ENCODE results near the gene PRKCH. TPM values are rescaled to one million over a fixed set of nuclear protein-coding genes. Genes with fewer than 3 reads are reported as not detected.

PRKCH gene
- total RNA-seq, 1 experiment from 2014 or later = 6.8 TPM

DNA sequence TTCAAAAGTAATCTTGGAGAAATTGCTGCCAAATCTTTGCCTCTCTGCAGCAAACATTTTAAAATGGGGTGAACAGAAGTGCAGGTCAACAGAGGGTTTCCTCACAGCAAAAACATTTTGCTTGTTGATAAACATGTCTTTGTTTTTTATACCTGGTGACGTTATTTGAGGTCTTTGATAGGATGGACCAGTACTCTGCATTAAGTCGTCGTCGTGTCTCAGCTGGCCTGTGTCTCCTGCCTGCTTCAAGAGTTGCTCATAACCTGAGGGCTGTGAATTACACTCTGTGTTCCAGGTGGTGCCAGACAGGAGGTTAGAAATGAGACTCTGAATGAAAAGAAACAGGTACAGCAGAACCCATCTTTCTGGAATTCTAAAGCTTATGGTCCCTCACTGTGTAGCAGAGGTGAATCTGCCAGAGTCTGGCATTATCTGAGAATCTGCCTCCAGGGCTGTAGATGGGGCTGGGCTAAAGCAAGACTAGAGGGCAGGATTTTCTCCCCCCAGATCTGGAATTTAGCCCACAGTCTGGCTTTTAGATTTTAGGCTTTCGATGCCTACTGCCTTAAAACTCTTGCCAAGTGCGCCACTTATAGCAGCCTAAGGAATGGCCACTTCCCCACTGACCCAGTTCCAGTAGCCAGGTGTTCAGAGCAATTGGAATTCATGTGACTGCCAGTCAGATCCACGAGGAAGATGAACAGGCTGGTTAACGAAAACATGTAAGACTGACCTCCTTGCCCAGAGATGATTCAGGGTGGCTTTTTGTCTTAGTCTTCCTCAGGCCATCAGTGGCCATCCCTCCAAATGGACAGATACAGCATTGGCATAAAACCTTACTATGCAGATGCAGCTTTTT lies 161.2 kb downstream of the PRKCH start:
- DNase-seq = no peak
- Histone ChIP-seq H3K9me3 (replicated peaks) (no peaks in the 10 kb centered on the region), H3K36me3 (no peaks in the 10 kb centered on the region), H3K4me1 (no peaks in the 10 kb centered on the region), H3K27ac (no peak overlapping the region), H3K27me3 (no peaks in the 10 kb centered on the region), H3K4me3 (no peak overlapping the region)

DNA sequence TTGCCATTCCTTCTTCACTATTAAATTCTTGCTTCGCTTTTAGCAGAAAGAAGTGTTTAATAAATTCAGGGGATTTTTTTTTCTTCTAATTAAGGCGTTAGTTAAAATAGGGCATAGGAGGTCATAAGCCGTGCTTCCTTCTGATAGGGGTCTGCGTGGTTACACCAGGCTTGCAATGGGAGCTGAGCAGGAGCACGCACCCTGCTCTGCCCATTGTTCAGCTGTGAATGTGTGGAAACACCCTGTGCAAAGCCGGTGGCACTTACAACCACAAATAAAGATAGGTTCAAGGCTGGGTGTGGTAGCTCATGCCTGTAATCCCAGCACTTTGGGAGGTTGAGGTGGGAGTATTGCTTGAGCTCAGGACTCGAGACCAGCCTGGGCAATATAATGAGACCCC lies 162.1 kb downstream of the PRKCH start:
- H3K27ac ChIP-seq = no peak overlapping the region
- H3K9me3 ChIP-seq (replicated peaks) = no peaks in the 10 kb centered on the region

DNA sequence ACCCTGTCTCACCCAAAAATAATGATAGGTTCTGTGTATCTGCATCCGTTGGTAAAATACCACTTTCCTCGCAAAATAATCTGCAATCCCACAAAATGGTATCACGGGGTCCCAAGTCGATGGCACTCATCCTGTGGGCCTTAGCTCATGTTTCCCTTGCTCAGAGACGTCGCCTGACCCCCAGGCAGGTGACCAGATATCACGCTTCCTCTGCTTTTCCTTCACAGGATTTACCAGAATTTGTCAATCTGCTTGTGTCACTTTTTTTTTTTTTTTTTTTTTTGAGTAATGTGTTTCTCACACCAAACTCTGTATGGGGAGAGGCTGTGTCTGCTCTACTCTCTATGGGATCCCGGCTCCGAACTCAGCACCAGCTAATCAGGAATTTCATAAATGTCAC lies 162.7 kb downstream of the PRKCH start:
- H3K4me3 ChIP-seq = no peak overlapping the region
- H3K4me1 ChIP-seq = no peaks in the 10 kb centered on the region
- DNase-seq = no peak

More for the DNA sequence above, 162.1 kb downstream of the PRKCH start:
- Histone ChIP-seq H3K4me1 (no peaks in the 10 kb centered on the region), H3K27me3 (no peaks in the 10 kb centered on the region), H3K36me3 (no peaks in the 10 kb centered on the region), H3K4me3 (no peak overlapping the region)
- DNase-seq = no peak

DNA sequence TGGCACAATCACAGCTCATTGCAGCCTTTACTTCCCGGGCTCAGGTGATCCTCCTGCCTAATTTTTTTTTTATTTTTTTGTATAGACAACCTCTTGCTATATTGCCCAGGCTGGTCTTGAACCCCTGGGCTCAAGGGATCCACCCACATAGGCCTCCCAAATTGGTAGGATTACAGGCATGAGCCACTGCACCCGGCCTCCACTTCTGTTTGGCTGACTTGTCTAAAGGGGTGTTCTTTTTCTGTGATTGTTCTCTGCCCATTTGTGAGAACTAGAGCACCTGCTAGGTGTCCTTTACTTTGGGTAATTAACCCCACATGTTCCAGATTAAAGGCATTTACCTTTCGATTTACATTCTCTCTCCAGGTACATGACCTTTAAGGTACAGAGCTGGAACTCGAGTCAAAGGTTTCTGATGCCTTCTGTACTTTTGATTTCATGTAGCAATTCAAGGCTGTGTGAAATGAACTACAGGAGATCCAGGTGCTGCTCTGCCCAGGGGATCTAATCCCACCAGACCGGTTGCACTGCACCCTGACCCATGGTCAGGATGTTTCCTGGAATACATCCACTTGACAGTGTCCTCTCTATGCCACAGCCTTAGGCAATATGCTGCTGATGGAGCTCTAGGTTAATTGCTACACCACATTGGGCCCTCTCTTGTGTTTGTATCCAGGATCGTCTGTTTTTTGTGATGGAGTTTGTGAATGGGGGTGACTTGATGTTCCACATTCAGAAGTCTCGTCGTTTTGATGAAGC lies 163.6 kb downstream of the PRKCH start:
- H3K9me3 ChIP-seq (replicated peaks) = no peaks in the 10 kb centered on the region
- H3K27ac ChIP-seq = no peak overlapping the region
- H3K27me3 ChIP-seq = no peaks in the 10 kb centered on the region
- no peak for DNase-seq
- H3K4me1 ChIP-seq = no peaks in the 10 kb centered on the region
- H3K4me3 ChIP-seq = no peak overlapping the region
- no peaks in the 10 kb centered on the region for H3K36me3 ChIP-seq

More for the DNA sequence above, 162.7 kb downstream of the PRKCH start:
- Histone ChIP-seq H3K9me3 (replicated peaks) (no peaks in the 10 kb centered on the region), H3K27ac (no peak overlapping the region), H3K27me3 (no peaks in the 10 kb centered on the region), H3K36me3 (no peaks in the 10 kb centered on the region)

DNA sequence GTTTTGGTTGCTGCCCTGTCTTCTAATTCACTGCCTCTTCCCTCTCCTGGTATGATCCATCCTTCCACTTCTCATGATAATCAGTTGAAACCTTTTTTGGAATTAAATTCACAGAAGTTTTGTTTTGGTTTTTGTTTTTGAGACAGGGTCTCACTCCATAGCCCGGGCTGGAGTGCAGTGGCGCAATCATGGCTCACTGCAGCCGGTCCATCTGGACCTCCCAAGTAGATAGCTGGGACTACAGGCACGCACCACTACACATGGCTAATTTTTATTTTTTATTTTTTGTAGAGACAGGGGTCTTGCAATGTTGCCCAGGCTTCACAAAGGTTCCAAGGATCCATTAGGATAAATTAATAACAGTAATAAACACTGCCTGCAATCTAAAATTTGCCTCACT lies 164.3 kb downstream of the PRKCH start:
- no peak for DNase-seq
- Histone ChIP-seq H3K27me3 (no peaks in the 10 kb centered on the region), H3K36me3 (no peaks in the 10 kb centered on the region), H3K4me3 (no peak overlapping the region), H3K9me3 (replicated peaks) (no peaks in the 10 kb centered on the region), H3K4me1 (no peaks in the 10 kb centered on the region), H3K27ac (no peak overlapping the region)

DNA sequence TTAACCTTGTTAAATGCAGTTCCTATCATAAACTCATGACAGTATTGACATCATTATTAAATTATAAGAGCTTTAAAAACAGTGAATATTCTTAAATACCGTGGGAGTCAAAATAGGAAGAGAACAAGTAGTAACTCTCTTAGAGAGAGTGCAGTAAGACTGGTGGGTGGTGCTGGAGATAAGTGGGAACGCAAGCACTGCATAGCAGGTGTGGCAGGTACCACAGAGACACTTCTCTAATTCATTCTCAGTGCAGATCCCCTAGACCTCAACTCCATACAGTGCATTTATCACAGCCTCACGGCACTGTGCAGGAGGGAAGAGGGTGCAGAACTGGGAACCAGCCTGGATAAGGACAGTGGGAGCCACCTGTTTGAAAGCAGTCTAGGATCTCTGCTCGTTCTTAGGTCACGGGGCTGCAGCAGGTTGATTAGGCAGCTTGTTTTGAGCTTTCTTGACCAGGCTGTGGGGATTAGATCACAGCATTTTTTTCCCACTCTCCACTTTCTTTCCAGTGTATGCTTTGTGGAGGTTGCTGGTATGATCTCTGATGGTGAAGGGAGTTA lies 165.6 kb downstream of the PRKCH start:
- Histone ChIP-seq H3K27ac (no peak overlapping the region), H3K36me3 (no peaks in the 10 kb centered on the region), H3K4me1 (no peaks in the 10 kb centered on the region), H3K9me3 (replicated peaks) (no peaks in the 10 kb centered on the region), H3K27me3 (no peaks in the 10 kb centered on the region), H3K4me3 (no peak overlapping the region)
- DNase-seq = no peak

DNA sequence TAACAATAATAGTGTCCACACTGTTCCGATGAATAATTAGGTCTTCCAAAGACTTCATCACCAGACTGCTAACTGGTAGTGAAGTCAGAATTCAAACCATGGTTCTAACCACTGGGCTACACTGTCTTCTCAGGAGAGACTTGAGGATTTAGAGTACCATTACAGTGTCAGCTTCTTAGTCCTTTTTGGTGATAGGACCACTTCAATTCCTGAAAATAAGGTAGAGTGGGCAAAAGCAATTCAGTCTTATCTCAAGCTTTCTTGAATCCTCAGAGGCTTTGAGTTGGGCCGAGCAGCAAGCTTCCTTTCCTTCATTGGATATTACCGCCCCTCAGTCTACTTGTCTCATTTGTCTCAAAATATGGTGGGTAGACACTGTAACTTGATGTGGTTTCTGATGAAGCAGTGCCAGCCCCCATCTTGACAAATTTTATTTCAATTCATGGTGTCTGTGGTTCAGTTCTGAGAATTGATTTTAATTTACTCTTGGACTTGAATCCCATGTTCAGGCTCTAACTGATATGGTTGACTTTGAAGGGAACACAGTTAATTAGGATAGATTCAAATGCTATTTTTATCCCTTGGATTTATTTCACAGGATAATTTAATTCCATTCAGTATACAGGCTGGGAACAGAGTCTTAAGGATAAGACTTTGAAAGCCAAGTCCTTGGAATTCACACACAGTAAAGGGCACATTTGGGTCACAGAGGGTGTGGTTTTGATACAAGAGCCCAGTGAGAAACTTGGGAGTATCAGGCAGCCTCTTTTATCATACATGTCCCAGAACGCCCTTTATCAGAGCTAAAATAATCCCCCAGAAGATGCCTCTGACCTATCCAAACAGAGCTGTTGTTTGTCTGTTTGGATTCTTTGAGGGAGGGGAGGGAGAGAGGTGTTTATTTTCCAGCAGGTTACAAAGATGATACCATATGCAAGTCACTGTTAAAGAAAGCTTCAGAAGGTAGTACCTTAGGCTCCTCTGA lies 167.3 kb downstream of the PRKCH start:
- H3K36me3 ChIP-seq = no peaks in the 10 kb centered on the region
- H3K9me3 ChIP-seq (replicated peaks) = no peaks in the 10 kb centered on the region
- H3K4me3 ChIP-seq = no peak overlapping the region
- DNase-seq = no peak
- 0 out of 2 replicates have a peak, but pooled peaks cover 3% of the 10 kb centered on the region for H3K4me1 ChIP-seq
- no peak overlapping the region for H3K27ac ChIP-seq
- H3K27me3 ChIP-seq = no peaks in the 10 kb centered on the region

DNA sequence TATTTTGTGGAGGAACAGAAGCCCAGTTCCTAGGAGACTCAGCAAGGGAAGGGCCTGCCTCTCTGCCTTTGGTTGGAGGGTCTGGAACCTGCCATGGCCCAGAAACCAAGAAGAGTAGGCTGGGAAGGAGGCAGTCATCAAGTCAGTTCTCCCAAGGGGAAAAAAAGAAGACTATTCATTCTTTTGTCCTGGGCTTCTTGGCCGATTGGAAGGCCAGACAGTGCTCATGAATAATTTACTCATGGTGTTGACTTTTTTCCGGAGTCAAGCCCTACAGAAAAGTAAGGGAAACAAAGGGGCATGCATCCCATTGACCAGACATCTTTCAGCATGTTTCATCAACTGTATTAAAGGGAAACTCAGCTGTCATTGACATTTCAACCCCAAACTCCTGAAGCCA lies 168.1 kb downstream of the PRKCH start:
- DNase-seq = no peak
- H3K36me3 ChIP-seq = no peaks in the 10 kb centered on the region
- H3K27ac ChIP-seq = no peak overlapping the region
- no peaks in the 10 kb centered on the region for H3K9me3 ChIP-seq (replicated peaks)
- no peaks in the 10 kb centered on the region for H3K27me3 ChIP-seq
- 0 out of 2 replicates have a peak, but pooled peaks cover 3% of the 10 kb centered on the region for H3K4me1 ChIP-seq
- H3K4me3 ChIP-seq = no peak overlapping the region

DNA sequence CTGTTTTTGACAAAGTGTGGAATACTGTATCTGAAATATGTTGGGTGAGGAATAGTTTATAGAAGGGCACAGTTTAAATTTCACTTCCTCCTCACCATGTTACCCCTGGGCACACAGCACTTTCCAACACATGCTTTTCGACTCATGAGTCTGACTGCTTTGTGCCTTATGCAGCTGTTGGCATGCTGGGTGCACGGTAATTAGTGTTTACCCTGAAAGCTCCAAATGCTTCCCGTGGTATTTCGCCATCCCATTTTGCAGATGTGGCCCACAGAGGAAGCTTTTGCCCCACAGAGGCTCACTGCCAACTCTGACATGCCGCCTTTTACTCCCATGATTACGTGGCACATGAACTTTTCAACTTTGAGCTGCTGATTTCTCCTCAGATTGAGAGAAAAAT lies 168.6 kb downstream of the PRKCH start:
- Histone ChIP-seq H3K27ac (no peak overlapping the region), H3K9me3 (replicated peaks) (no peaks in the 10 kb centered on the region), H3K4me1 (0 out of 2 replicates have a peak, but pooled peaks cover 3% of the 10 kb centered on the region), H3K27me3 (no peaks in the 10 kb centered on the region), H3K36me3 (no peaks in the 10 kb centered on the region), H3K4me3 (no peak overlapping the region)
- no peak for DNase-seq

DNA sequence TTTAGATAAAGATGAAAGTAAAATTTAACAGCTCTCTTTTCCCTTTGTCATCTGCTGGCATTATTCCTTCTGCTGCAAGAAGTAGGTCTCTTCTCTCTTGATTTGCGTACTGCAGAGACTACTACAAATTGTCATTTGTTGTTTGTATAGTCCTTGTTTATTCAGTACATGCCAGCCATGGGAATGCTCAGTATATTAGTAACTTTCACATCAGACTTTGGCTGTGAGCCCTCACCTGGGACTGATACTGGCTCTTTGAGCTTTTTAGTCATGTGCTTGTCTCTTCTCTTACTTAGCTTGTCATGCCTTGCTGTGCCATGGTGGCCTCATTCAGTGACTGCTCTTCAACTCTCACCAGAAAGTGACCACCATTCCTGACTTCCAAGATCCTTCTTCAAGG lies 169.8 kb downstream of the PRKCH start:
- H3K4me1 ChIP-seq = 0 out of 2 replicates have a peak, but pooled peaks cover 3% of the 10 kb centered on the region
- no peak for DNase-seq
- no peak overlapping the region for H3K27ac ChIP-seq
- no peaks in the 10 kb centered on the region for H3K36me3 ChIP-seq
- no peaks in the 10 kb centered on the region for H3K9me3 ChIP-seq (replicated peaks)
- no peaks in the 10 kb centered on the region for H3K27me3 ChIP-seq
- no peak overlapping the region for H3K4me3 ChIP-seq

DNA sequence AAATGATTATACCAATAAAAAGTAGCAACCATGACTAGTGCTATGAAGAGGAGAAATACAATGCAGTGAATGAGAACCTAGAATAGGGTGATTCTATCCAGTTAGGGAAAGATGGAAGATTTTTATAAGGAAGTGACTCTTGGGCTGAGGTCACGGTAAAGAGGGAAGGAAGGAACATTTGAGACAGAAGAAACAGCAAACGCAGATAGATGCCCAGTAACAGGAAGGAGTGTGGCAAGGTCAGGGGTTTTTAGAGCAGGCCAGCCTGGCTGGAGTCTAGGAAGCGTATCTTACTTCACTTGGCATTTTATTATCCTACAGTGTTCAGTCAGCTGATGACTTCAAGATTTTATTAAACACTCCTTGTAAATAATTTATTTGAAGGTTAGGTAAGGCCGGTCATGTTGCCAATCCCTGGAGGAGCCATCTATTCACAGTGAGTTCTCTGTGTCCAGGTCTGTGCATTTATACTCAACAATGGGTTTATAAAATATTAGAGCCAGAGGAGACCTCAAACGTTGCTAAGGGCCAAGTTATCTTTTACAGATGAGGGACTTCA lies 170.6 kb downstream of the PRKCH start:
- Histone ChIP-seq H3K27ac (no peak overlapping the region), H3K4me3 (no peak overlapping the region), H3K9me3 (replicated peaks) (no peaks in the 10 kb centered on the region), H3K4me1 (0 out of 2 replicates have a peak, but pooled peaks cover 3% of the 10 kb centered on the region), H3K36me3 (no peaks in the 10 kb centered on the region), H3K27me3 (no peaks in the 10 kb centered on the region)
- DNase-seq = no peak

DNA sequence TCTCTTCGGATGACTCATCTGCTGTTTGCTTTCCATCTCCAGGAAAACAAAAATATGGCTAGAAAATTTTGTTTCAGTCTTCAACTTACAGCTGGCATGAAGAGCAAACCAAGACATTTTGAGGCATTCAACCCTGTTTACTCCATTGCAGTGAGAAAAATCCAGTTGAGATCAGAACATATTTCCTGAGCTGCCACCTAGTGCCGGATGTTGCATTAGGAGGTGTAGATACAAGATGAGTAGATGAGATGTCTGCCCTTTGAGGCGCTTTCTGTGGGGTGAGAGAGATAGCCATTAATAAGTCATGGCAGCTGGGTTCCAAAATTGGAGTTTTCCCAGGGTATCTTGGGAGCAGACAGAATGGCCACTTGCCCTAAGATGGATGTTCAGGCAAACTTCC lies 171.1 kb downstream of the PRKCH start:
- DNase-seq = no peak
- Histone ChIP-seq H3K27ac (no peak overlapping the region), H3K4me3 (no peak overlapping the region)

DNA sequence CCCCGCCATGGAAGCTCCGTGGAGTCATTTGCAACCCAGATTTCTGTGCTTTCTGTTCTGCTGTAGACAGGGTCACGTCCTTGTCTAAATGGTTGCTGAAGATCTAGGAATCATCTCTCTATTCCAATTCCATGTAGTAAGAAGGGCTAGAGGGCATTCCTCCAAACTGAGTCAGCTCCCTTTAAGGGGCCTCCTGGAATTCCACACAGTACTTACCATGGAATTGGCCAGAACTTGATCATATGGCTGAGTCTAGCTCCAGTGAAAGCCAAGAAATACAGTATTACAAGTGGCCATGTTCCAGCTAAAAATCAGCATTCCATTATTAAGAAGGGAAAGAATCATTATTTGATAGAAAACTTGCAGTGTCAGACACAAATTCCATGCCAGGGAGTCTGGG lies 171.9 kb downstream of the PRKCH start:
- Histone ChIP-seq H3K4me1 (0 out of 2 replicates have a peak, but pooled peaks cover 3% of the 10 kb centered on the region), H3K27ac (no peak overlapping the region), H3K4me3 (no peak overlapping the region), H3K36me3 (no peaks in the 10 kb centered on the region), H3K27me3 (no peaks in the 10 kb centered on the region), H3K9me3 (replicated peaks) (no peaks in the 10 kb centered on the region)
- no peak for DNase-seq

More for the DNA sequence above, 171.1 kb downstream of the PRKCH start:
- Histone ChIP-seq H3K27me3 (no peaks in the 10 kb centered on the region), H3K4me1 (0 out of 2 replicates have a peak, but pooled peaks cover 3% of the 10 kb centered on the region), H3K9me3 (replicated peaks) (no peaks in the 10 kb centered on the region), H3K36me3 (no peaks in the 10 kb centered on the region)

DNA sequence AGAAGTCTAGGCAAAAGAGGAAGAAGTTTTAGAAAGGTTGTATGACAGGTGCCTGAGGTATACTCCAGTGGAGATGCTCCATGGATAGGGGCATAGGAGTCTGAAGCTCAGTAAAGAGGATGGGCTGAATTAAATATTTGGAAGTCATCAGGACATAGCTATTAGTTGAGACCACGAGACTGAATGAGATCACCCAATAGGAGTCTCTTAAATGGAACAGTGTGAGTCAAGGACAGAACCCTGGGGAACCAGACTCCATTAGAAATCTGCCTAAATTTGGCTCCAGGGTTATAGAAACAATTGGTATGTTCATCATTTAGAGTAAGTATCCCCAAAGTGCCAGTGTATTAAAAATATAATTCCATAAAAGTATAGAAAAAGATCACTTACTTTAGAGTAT lies 172.6 kb downstream of the PRKCH start:
- H3K4me1 ChIP-seq = 0 out of 2 replicates have a peak, but pooled peaks cover 3% of the 10 kb centered on the region
- no peak overlapping the region for H3K4me3 ChIP-seq
- DNase-seq = no peak
- no peaks in the 10 kb centered on the region for H3K27me3 ChIP-seq
- no peaks in the 10 kb centered on the region for H3K36me3 ChIP-seq
- no peaks in the 10 kb centered on the region for H3K9me3 ChIP-seq (replicated peaks)
- no peak overlapping the region for H3K27ac ChIP-seq

Measured in SJCRH30 (cell line).